T47D (cell line): ENCODE measurements around the gene IMP3.

Source experiments
- DNase-seq, 2 experiments: peaks; one replicate each; pipeline versions ENCODE4 v3.0.0 to v3.0.0-alpha.2; 2011 to 2012; ENCODE audit warnings: low read depth in 1 of 2, low spot score in 1 of 2
- JUND ChIP-seq: IDR thresholded peaks from 2 replicates; pipeline ENCODE4 v1.6.1; 2012; ENCODE audit warnings: low read depth
- in situ Hi-C: cut with HindIII; loops from 2 replicates; pipeline ENCODE4 v1.10.0; 2016; ENCODE audit warnings: low sequenced_read_pairs, low pct_unique_long_range_greater_than_20kb

Gene IMP3

DNA sequence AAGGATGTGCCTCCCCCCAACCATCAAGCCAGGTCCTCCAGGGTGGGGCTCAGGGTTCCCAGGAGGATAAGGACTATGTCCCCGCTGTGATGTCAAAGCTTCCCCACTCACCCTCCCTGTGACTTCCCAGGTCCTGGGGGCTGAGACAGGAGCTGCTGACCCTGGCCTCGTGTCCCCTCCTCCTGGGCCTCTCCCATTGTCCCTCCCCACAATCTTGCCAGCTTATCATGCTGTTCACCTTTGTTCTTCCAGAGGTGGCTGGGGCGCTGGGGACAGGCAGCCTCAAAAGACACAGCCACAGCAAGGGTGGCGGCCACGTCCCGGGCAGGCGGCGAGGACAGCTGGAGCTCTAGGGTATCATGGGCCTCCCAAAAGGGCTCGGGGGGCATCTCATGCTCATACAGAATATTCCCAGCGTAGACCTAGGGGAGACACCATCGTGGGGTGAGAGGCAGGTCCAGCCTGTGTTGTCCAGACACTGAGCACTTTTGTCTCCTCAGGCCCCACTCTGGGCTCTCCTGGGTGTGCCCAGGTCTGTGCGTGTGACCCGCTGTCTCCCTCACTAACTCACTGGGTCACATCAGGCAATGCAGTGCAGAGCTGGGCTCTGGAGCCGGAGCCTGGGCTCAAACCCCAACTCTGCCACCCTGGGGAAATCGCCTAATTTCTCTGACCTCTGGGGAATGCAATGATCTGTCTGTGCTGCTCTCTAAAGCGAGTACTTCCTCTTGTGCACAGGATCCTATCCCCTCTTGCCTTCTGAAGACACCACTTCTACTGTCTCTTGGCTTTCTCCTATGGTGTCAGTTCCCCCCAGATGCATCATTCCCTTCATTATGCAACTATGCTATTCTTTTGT is 37.7 kb upstream of the IMP3 start:
- DNase-seq: no peak
- in situ Hi-C loops: no loop called here
- no peak for TF ChIP-seq JUND

GRCh38 chr15:75676688-75677464 is 36.9 kb upstream of the IMP3 start:
- in situ Hi-C loops: no loop called here
- no peak for DNase-seq
- TF ChIP-seq JUND: no peak

GRCh38 chr15:75675579-75676404 is 35.8 kb upstream of the IMP3 start:
- in situ Hi-C loops: no loop called here
- no peak for DNase-seq
- no peak for TF ChIP-seq JUND

- no peak for DNase-seq
- TF ChIP-seq JUND: no peak
- in situ Hi-C loops: no loop called here
Measured at GRCh38 chr15:75674366-75674765, 34.3 kb upstream of the IMP3 start.

DNA sequence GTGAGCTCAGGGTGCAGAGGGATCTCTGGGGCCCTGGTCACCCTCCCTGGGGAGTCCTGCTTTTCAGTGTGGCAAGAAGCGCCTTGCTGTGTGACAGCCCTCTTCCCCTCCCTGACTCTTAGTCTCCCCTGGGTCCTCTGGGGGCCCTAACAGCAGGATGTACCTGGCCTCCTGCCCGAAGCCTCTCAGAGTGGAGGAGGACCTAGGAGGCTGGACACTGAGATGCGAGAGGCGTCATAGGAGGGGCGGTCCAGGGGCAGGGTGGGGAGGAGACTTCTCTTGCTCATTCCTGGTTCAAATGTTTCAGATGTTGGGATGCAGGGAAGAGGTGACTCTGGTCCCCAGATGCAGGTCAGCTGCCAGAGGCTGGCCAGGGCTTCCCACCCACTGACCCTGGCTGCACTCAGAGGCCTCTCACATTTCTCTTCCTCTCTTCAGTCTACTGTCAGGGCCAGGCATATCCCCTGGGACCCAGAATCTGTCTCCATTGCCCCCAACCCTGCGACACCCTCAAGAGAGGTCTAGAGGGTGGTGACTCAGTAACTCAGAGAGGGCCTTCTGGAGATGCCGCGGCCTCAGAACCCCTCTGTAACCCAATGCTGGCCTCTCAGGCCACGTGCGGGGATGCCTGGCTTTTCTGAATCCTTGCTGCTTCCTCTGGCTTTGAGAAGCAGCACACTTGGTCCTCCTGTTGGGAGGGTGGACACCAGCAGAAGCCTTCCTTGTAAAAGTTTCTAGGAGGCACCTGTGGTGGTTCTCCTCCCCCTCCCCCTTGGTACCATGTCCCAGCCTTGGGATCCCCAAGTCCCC is 33.6 kb upstream of the IMP3 start:
- TF ChIP-seq JUND: no peak
- in situ Hi-C loops: no loop called here
- no peak for DNase-seq

DNA sequence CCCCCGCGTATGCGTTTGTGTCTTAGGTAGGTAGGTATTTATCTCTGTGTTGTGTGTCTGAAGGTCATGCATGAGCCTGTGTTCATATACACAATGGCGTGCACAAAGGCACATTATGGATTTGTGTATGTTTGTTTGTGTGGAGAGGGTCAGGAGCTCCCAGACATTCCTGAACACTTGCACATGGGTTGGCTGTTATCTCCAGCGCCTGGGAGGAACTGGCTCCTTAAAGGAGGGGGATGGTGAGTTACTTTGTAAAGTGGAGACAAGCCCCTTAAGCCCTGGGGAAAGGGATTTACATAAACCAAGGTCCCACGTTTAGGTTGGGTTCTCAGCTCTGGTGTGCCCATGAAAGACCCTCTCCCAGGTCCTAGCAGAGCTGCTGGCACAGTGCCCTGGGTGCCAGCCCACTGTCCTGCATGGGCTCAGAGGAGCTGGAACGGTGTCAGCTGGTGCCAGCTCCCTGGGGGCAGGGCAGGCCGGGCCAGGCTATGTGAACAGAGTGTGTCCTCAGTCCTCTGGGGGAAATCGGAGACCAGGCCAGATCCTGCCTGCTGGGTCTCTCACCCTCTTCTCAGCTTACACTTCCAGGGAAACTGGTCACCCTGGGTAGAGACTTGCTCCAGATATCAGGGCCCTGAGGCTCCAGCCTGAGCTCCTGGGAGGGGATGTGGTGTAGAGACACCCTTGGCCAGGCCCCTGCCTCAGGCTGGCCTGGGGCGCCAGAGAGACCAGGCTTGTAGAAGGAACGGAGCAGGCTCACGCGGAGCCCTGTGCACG is 32.8 kb upstream of the IMP3 start:
- in situ Hi-C loops: no loop called here
- no peak for TF ChIP-seq JUND
- DNase-seq: no peak

DNA sequence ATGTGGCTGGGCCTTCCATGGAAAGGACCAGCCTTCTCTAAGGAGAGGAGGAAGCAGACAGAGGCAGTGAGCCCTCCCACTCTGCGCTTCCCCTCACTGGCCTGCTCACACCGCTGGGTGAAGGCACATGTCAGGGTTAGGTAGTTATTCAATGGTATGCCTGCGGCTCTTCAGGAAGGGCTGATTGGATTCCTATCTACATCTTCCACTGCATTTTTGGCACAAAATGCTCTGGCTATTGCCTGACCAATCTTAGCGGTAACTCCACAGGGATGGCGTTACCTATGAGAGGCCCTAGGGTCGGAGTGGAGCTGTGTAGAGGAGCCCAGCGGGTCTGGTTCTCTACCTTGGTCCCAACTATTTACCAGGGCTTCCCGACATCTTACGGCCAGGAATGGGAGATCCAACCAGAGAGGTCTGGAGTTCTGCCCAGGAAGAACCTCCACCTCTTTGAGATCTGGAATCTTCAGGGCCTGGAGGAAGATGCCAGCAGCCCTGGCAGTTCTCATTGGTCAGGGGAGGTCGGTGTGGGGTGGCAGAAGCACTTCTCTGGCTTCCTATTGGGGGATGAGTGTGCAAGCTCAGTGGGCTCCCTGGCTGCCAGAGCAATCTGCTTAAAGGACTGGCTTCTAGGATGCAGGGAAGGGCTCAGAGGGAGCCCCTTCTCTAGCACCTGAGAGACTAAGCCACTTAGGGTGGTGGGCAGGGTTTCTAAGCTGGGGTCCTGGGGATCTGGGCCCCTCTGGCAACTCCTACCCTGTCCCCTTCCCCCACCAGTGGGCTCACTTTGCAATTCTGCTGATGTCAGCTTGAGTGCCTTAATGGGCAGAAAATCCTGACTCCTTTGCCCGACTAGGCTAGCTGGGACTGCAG is 31.9 kb upstream of the IMP3 start:
- DNase-seq: no peak
- no peak for TF ChIP-seq JUND
- in situ Hi-C loops: no loop called here

DNA sequence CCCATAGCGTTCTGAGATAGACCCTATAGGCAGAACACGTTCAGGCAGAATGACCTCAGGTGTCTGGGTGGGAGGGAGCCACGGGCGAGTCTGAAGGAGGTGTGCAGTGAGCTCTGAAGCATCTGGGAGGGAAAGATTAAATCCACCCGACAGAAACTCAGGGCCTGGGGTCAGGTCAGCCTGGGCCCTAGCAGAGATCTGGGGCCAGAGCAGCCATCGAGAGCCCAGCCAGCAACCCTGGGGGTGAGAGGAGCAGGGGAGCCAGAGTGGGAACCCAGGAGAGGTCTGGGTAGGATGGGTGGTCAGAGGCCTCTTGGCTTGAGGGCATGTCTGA is 29.8 kb upstream of the IMP3 start:
- no peak for TF ChIP-seq JUND
- in situ Hi-C loops: no loop called here
- no peak for DNase-seq

DNA sequence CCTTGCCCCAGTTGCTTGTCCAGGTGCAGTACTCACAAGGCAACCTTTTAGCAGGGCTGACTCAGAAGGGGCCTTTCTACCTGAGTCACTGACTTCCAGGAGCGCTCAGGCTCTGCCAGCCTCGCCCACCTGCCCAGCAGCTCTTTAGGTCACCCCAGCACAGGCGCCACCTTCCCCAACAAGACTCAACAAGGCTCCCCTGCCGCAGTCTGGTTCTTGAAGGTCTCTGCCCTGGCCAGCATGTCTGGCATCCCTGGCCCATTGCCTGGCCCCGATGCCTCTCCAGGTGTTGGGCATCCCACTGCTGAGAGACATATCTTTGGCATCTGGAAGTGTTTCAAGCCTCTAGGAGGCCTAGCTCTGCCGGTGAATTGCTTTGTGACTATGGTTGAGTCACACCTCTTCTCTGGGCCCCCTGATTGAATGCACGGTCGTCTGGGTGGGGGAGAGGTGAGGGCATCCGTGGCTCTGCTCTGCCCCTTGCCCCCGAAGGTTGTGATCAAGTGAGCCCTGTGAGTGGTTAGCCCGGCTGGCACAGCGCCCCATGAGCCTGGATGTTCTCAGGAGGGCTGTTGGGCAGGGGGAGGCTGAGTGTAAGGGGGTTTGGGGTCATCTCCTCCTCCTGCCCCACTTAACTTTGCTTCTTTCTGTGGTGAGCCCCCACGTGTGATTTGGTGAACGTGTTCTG is 29.3 kb upstream of the IMP3 start:
- in situ Hi-C loops: no loop called here
- TF ChIP-seq JUND: no peak
- no peak for DNase-seq

DNA sequence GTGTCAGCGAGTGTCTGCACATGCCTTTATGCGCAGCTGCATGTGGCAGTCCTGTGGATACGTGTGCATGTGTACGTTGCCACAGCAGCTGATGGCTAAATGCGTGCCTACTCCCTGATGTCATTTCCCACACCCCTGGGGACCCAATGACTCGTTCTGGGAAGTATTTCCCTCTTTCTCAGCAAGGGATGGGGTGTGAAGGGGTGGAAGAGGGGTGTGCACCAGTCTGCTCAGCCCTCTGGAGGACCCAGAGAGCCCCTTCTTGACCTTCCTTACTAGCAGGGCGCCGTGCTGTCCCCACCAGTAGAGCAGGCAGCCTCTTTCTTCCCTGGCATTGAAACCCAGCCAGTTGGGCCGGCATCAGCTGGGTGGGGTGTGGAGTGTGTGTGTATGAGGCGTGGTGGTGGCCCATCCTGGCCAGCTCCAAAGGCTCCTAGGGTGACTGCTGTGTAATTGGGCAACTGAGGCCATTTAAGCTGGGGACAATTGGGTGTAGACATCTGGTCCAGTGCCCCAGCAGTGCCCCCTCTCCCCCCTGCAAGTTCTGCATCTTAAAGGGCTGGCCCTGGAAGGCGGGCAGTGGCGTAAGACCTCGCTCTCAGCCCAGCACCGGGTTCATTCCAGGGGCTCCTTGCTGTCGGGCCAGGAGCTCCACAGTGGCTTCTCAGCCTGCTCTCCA is 26.9 kb upstream of the IMP3 start:
- no peak for TF ChIP-seq JUND
- no peak for DNase-seq
- in situ Hi-C loops: no loop called here
